ENCODE results near the gene LMAN2L.

DNA sequence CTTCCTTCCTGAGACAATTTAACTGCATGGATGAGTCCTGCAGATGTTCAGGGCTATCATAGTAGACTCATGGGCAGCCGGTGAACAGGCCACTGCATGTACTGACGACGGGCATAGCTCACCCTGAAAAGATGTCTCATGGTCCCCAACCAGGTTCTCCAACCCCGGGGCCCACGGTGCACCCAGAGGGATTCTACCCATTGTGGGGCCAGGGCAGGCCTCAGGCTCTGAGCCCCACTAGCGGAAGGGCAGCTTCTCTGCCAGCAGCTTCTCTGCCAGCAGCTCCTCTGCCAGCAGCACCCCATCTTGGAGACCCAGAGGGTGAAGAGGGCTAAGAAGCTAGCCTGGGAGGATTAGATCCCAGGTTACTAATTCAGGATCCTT, 17.6 kb upstream of the LMAN2L start:
- TF ChIP-seq, protein P1, sequence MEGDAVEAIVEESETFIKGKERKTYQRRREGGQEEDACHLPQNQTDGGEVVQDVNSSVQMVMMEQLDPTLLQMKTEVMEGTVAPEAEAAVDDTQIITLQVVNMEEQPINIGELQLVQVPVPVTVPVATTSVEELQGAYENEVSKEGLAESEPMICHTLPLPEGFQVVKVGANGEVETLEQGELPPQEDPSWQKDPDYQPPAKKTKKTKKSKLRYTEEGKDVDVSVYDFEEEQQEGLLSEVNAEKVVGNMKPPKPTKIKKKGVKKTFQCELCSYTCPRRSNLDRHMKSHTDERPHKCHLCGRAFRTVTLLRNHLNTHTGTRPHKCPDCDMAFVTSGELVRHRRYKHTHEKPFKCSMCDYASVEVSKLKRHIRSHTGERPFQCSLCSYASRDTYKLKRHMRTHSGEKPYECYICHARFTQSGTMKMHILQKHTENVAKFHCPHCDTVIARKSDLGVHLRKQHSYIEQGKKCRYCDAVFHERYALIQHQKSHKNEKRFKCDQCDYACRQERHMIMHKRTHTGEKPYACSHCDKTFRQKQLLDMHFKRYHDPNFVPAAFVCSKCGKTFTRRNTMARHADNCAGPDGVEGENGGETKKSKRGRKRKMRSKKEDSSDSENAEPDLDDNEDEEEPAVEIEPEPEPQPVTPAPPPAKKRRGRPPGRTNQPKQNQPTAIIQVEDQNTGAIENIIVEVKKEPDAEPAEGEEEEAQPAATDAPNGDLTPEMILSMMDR (IDR thresholded peaks at IDR 0.05), result no peak
- no peak for TF ChIP-seq POLR2A (IDR thresholded peaks at IDR 0.05)
